Liver (tissue), 9 donors: Measurements from ENCODE around the gene DCST2. TPM values are rescaled to one million over a fixed set of nuclear protein-coding genes. Genes with fewer than 3 reads are reported as not detected.
A peak's percentile ranks its signal among the peaks of the same experiment; 100 is the strongest.

Experiments
- DNase-seq: peaks from one replicate; pipeline ENCODE4 v3.0.0-alpha.2; 2017; ENCODE audit warnings: low spot score
- H3K27ac ChIP-seq, 2 donors: one replicate each; pipeline ENCODE4 v1.7.0; 2013; ENCODE audit warnings: inconsistent platforms in 2 of 2, low read length in 2 of 2, control low read depth in 1 of 2, low read depth in 1 of 2, mild to moderate bottlenecking in 1 of 2
- H3K27me3 ChIP-seq, 4 donors: one replicate each; pipeline versions ENCODE4 v1.6.1 to v1.7.0; 2013; ENCODE audit warnings: low read length in 3 of 4, inconsistent platforms in 1 of 4, mild to moderate bottlenecking in 1 of 4, moderate library complexity in 1 of 4; ENCODE audit not compliant: control insufficient read depth in 4 of 4, insufficient read depth in 4 of 4
- H3K36me3 ChIP-seq, 4 donors: one replicate each; pipeline versions ENCODE4 v1.6.1 to v1.7.0; 2013; ENCODE audit warnings: low read length in 3 of 4, mild to moderate bottlenecking in 3 of 4, low read depth in 1 of 4, moderate library complexity in 1 of 4; ENCODE audit not compliant: control insufficient read depth in 4 of 4, insufficient read depth in 3 of 4
- H3K4me1 ChIP-seq, 4 donors: one replicate each; pipeline versions ENCODE4 v1.6.1 to v1.7.0; 2013; ENCODE audit warnings: low read length in 3 of 4, mild to moderate bottlenecking in 3 of 4, moderate library complexity in 1 of 4; ENCODE audit not compliant: control insufficient read depth in 4 of 4, insufficient read depth in 4 of 4
- H3K4me3 ChIP-seq, 3 donors: one replicate each; pipeline versions ENCODE4 v1.6.1 to v1.7.0; 2013; ENCODE audit warnings: low read length in 3 of 3, control low read depth in 1 of 3, low read depth in 1 of 3, mild to moderate bottlenecking in 1 of 3
- H3K9ac ChIP-seq, 2 donors: one replicate each; pipeline ENCODE4 v1.7.0; 2013; ENCODE audit warnings: low read length in 2 of 2, mild to moderate bottlenecking in 2 of 2, moderate library complexity in 2 of 2, control low read depth in 1 of 2, low read depth in 1 of 2
- H3K9me3 ChIP-seq, 4 donors: one replicate each; pipeline versions ENCODE4 v1.6.1 to v1.7.0; 2013; ENCODE audit warnings: low read length in 3 of 4; ENCODE audit not compliant: control insufficient read depth in 4 of 4
- ATF3 ChIP-seq: IDR thresholded peaks from 2 replicates; pipeline ENCODE4 v1.6.1; 2016; ENCODE audit warnings: antibody characterized with exemption
- CTCF ChIP-seq: fragments of 150-350 bp; IDR thresholded peaks from 2 replicates; pipeline ENCODE4 v1.5.1; 2017; ENCODE audit warnings: improper control_type of control experiment, low read depth, low read length; ENCODE audit not compliant: missing input control
- EGR1 ChIP-seq, 2 donors: IDR thresholded peaks; 2 replicates each; pipeline ENCODE4 v1.6.1; 2016 to 2018; ENCODE audit warnings: antibody characterized with exemption in 2 of 2, low read depth in 2 of 2
- FOXA1 ChIP-seq: IDR thresholded peaks from 2 replicates; pipeline ENCODE4 v1.6.1; 2016; ENCODE audit warnings: antibody characterized with exemption
- FOXA2 ChIP-seq: IDR thresholded peaks from 2 replicates; pipeline ENCODE4 v1.6.1; 2016; ENCODE audit warnings: antibody characterized with exemption
- GABPA ChIP-seq, 2 donors: IDR thresholded peaks in 1 of 2; conservative IDR thresholded peaks in 1 of 2; 2 replicates each; pipeline ENCODE4 v1.6.1; 2016; ENCODE audit warnings: antibody characterized with exemption in 2 of 2, mild to moderate bottlenecking in 1 of 2, moderate library complexity in 1 of 2
- HNF4A ChIP-seq, 2 donors: conservative IDR thresholded peaks; 2 replicates each; pipeline ENCODE4 v1.6.1; 2016; ENCODE audit warnings: antibody characterized with exemption in 2 of 2, mild to moderate bottlenecking in 2 of 2
- HNF4G ChIP-seq: IDR thresholded peaks from 2 replicates; pipeline ENCODE4 v1.6.1; 2016; ENCODE audit warnings: antibody characterized with exemption
- JUND ChIP-seq, 2 donors: IDR thresholded peaks; 2 replicates each; pipeline ENCODE4 v1.6.1; 2016; ENCODE audit warnings: antibody characterized with exemption in 2 of 2
- MAX ChIP-seq: IDR thresholded peaks from 2 replicates; pipeline ENCODE4 v1.6.1; 2016; ENCODE audit warnings: antibody characterized with exemption
- NR2F2 ChIP-seq: IDR thresholded peaks from 2 replicates; pipeline ENCODE4 v1.6.1; 2016; ENCODE audit warnings: antibody characterized with exemption
- RAD21 ChIP-seq, 2 donors: IDR thresholded peaks; 2 replicates each; pipeline ENCODE4 v1.6.1; 2016; ENCODE audit warnings: antibody characterized with exemption in 2 of 2, mild to moderate bottlenecking in 2 of 2
- REST ChIP-seq: IDR thresholded peaks from 2 replicates; pipeline ENCODE4 v1.6.1; 2016; ENCODE audit warnings: antibody characterized with exemption, mild to moderate bottlenecking
- RXRA ChIP-seq, 2 donors: IDR thresholded peaks; 2 replicates each; pipeline ENCODE4 v1.6.1; 2017 to 2018; ENCODE audit warnings: antibody characterized with exemption in 2 of 2, mild to moderate bottlenecking in 1 of 2
- SP1 ChIP-seq: IDR thresholded peaks from 2 replicates; pipeline ENCODE4 v1.6.1; 2018; ENCODE audit warnings: antibody characterized with exemption, mild to moderate bottlenecking
- TAF1 ChIP-seq: conservative IDR thresholded peaks from 2 replicates; pipeline ENCODE4 v1.6.1; 2016; ENCODE audit warnings: antibody characterized with exemption, mild to moderate bottlenecking
- YY1 ChIP-seq: IDR thresholded peaks from 2 replicates; pipeline ENCODE4 v1.6.1; 2016; ENCODE audit warnings: antibody characterized with exemption, mild to moderate bottlenecking
- ZBTB33 ChIP-seq: IDR thresholded peaks from 2 replicates; pipeline ENCODE4 v1.6.1; 2016; ENCODE audit warnings: antibody characterized with exemption
- WGBS: extraction: QIAGEN DNeasy Blood & Tissue Kit; methylation state at CpG from one replicate; pipeline ENCODE4 v1.1.7; 2013; 5-methylcytosine and 5-hydroxymethylcytosine counted together
- polyA plus RNA-seq, 2 donors: library from polyadenylated mRNA; stranded (reverse) in 1 of 2; unstranded in 1 of 2; fragments of 200-250 nt in 1 of 2; fragments of >200 nt in 1 of 2; fragmentation: Nextera tagmentation in 1 of 2; extraction: Ambion mirVana in 1 of 2; gene quantifications; one replicate each; pipeline versions ENCODE4 v1.2.1 to v1.2.3, GENCODE V29; 2013 to 2015
- total RNA-seq, 2 donors: library from RNA; depleted of rRNA; stranded (reverse); fragments of >200 nt; gene quantifications; one replicate each; pipeline ENCODE4 v1.2.3, GENCODE V29; 2014
- donor health status: healthy.
- donor health status: healthy.
- donor health status: healthy.
- donor health status: healthy.
- donor health status: healthy.

DCST2 gene
- total and polyA plus RNA-seq, 4 donors, result 0.25 to 0.53 (median 0.27) TPM; not detected in 1

GRCh38 chr1:154973344-154974101, 60.1 kb downstream of the DCST2 start:
- Histone ChIP-seq H3K9ac (peak overlapping the region; percentile 92 to 97), H3K36me3 (peaks cover 0 to 8% (median 0%) of the 10 kb centered on the region in 4 donors), H3K4me3 (peak overlapping the region; percentile 71 to 87 (median 81)), H3K4me1 (peaks cover 13 to 44% (median 31%) of the 10 kb centered on the region in 4 donors), H3K9me3 (no peaks in the 10 kb centered on the region), H3K27me3 (no peaks in the 10 kb centered on the region), H3K27ac (peak overlapping the region; percentile 89 to 99)
- peak; percentile 100 for DNase-seq
- TF ChIP-seq MAX, result peak; percentile 68
- no peak for TF ChIP-seq ATF3
- TF ChIP-seq REST, result peak; percentile 89
- TF ChIP-seq RXRA (IDR thresholded peaks at IDR 0.05), result peak; percentile 86 to 87
- TF ChIP-seq GABPA (IDR thresholded peaks at IDR 0.05 in 1 of 2, conservative IDR thresholded peaks at IDR 0.05 in 1 of 2), result no peak
- no peak for TF ChIP-seq JUND (IDR thresholded peaks at IDR 0.05)
- TF ChIP-seq CTCF, result no peak
- TF ChIP-seq HNF4A (conservative IDR thresholded peaks at IDR 0.05), result peak; percentile 88 to 89
- TF ChIP-seq FOXA1, result peak; percentile 29
- TF ChIP-seq FOXA2, result peak; percentile 39
- TF ChIP-seq EGR1 (IDR thresholded peaks at IDR 0.05; ENCODE audit: low read depth in 2 of 2), result peak in 1 of 2 donors; percentile 60
- peak; percentile 32 to 38 for TF ChIP-seq RAD21 (IDR thresholded peaks at IDR 0.05)
- peak; percentile 64 for TF ChIP-seq YY1
- TF ChIP-seq SP1, result peak; percentile 93
- no peak for TF ChIP-seq NR2F2
- no peak for TF ChIP-seq ZBTB33
- TF ChIP-seq TAF1, result peak; percentile 92
- TF ChIP-seq HNF4G, result peak; percentile 68
- WGBS, result 1% methylated on average over 37 of the region's 37 CpGs
